22Rv1 (cell line): Measurements from ENCODE around the gene KCNJ18.
"Not testable (repeated sequence)": the region's sequence is repeated elsewhere in the genome, so short reads cannot be mapped to it uniquely, and the experiment has no call there.

Experiments
- ZFX ChIP-seq: fragments of 450-650 bp; IDR thresholded peaks from 2 replicates; pipeline ENCODE4 v1.6.1; 2017; ENCODE audit warnings: antibody characterized with exemption, borderline replicate concordance
- TF ChIP-seq, protein P1 (sequence below): fragments of 450-650 bp; IDR thresholded peaks from 2 replicates; pipeline ENCODE4 v1.5.1; 2017; ENCODE audit warnings: mild to moderate bottlenecking

- TF ChIP-seq, protein P1, sequence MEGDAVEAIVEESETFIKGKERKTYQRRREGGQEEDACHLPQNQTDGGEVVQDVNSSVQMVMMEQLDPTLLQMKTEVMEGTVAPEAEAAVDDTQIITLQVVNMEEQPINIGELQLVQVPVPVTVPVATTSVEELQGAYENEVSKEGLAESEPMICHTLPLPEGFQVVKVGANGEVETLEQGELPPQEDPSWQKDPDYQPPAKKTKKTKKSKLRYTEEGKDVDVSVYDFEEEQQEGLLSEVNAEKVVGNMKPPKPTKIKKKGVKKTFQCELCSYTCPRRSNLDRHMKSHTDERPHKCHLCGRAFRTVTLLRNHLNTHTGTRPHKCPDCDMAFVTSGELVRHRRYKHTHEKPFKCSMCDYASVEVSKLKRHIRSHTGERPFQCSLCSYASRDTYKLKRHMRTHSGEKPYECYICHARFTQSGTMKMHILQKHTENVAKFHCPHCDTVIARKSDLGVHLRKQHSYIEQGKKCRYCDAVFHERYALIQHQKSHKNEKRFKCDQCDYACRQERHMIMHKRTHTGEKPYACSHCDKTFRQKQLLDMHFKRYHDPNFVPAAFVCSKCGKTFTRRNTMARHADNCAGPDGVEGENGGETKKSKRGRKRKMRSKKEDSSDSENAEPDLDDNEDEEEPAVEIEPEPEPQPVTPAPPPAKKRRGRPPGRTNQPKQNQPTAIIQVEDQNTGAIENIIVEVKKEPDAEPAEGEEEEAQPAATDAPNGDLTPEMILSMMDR: not testable (repeated sequence)
- not testable (repeated sequence) for TF ChIP-seq ZFX
Observed at GRCh38 chr17:21745385-21746054, 53.2 kb downstream of the KCNJ18 start.
